Right atrium auricular region (tissue), 2 donors: ENCODE measurements around the gene GOLGA2. TPM values are rescaled to one million over a fixed set of nuclear protein-coding genes. Genes with fewer than 3 reads are reported as not detected.
A peak's percentile ranks its signal among the peaks of the same experiment; 100 is the strongest.
"Not testable (repeated sequence)": the region's sequence is repeated elsewhere in the genome, so short reads cannot be mapped to it uniquely, and the experiment has no call there.

Experiments
- DNase-seq: peaks from one replicate; pipeline ENCODE4 v3.0.0-alpha.2; 2019; ENCODE audit warnings: low spot score
- H3K27ac ChIP-seq, 2 donors: fragments of 200-600 bp; sonication (generic); 1 replicate in 1 of 2; 2 replicates in 1 of 2; pipeline ENCODE4 v1.5.1; 2016 to 2019
- H3K27me3 ChIP-seq, 2 donors: fragments of 200-600 bp; sonication (generic); one replicate each; pipeline versions ENCODE4 v1.5.1 to v1.6.0; 2017 to 2019
- H3K36me3 ChIP-seq: fragments of 200-600 bp; sonication (generic); one replicate; pipeline ENCODE4 v1.5.1; 2016
- H3K4me1 ChIP-seq, 2 donors: fragments of 200-600 bp; sonication (generic); one replicate each; pipeline versions ENCODE4 v1.5.1 to v1.6.0; 2017 to 2019
- H3K4me3 ChIP-seq, 2 donors: fragments of 200-600 bp; sonication (generic); 1 replicate in 1 of 2; 2 replicates in 1 of 2; pipeline ENCODE4 v1.5.1; 2017 to 2019; ENCODE audit warnings: mild to moderate bottlenecking in 1 of 2, moderate library complexity in 1 of 2
- H3K9me3 ChIP-seq, 2 donors: fragments of 200-600 bp; sonication (generic); one replicate each; pipeline ENCODE4 v1.5.1; 2019
- CTCF ChIP-seq, 2 donors: fragments of 200-600 bp; sonication (generic); IDR thresholded peaks; one replicate each; pipeline ENCODE4 v1.5.1; 2019; ENCODE audit warnings: antibody characterized with exemption in 2 of 2
- total RNA-seq, 2 donors: library from RNA; depleted of rRNA; stranded (reverse); fragments of >200 nt; gene quantifications; one replicate each; pipeline ENCODE4 v1.1.0, GENCODE V29; 2016

The GOLGA2 gene
- total RNA-seq, 2 donors from 2014 or later = 83.3 to 91.6 TPM

GRCh38 chr9:128242828-128243214 is 33.0 kb downstream of the GOLGA2 start:
- TF ChIP-seq CTCF (IDR thresholded peaks at IDR 0.05) = no peak
- H3K27ac ChIP-seq = peak overlapping the region; percentile 75 to 80

GRCh38 chr9:128242124-128242523 is 33.7 kb downstream of the GOLGA2 start:
- H3K27ac ChIP-seq = peak overlapping the region; percentile 75 to 80
- no peak for TF ChIP-seq CTCF (IDR thresholded peaks at IDR 0.05)
- H3K4me1 ChIP-seq = peaks cover 0 to 33% of the 10 kb centered on the region in 2 donors
- no peaks in the 10 kb centered on the region for H3K27me3 ChIP-seq
- H3K4me3 ChIP-seq = no peak overlapping the region
- H3K9me3 ChIP-seq = no peaks in the 10 kb centered on the region
- H3K36me3 ChIP-seq = no peaks in the 10 kb centered on the region
- DNase-seq = no peak

More at GRCh38 chr9:128242828-128243214, 33.0 kb downstream of the GOLGA2 start:
- H3K4me1 ChIP-seq = peaks cover 0 to 33% of the 10 kb centered on the region in 2 donors
- no peak overlapping the region for H3K4me3 ChIP-seq
- no peaks in the 10 kb centered on the region for H3K9me3 ChIP-seq
- H3K27me3 ChIP-seq = no peaks in the 10 kb centered on the region
- peak; percentile 70 for DNase-seq
- no peaks in the 10 kb centered on the region for H3K36me3 ChIP-seq

GRCh38 chr9:128233817-128234406 is 41.9 kb downstream of the GOLGA2 start:
- no peak for DNase-seq
- Histone ChIP-seq H3K27me3 (no peaks in the 10 kb centered on the region), H3K36me3 (no peaks in the 10 kb centered on the region), H3K27ac (no peak overlapping the region), H3K4me3 (no peak overlapping the region), H3K9me3 (no peaks in the 10 kb centered on the region), H3K4me1 (no peaks in the 10 kb centered on the region)
- TF ChIP-seq CTCF (IDR thresholded peaks at IDR 0.05) = no peak

- TF ChIP-seq CTCF (IDR thresholded peaks at IDR 0.05) = no peak
- no peaks in the 10 kb centered on the region for H3K9me3 ChIP-seq
- H3K4me3 ChIP-seq = no peak overlapping the region
- no peak for DNase-seq
- peak overlapping the region; percentile 46 to 48 for H3K27ac ChIP-seq
- H3K36me3 ChIP-seq = no peaks in the 10 kb centered on the region
- H3K27me3 ChIP-seq = no peaks in the 10 kb centered on the region
- no peaks in the 10 kb centered on the region for H3K4me1 ChIP-seq
Observed at GRCh38 chr9:128232528-128233428, 43.0 kb downstream of the GOLGA2 start.

- Histone ChIP-seq H3K27ac (peak overlapping the region; percentile 46 to 48), H3K9me3 (no peaks in the 10 kb centered on the region), H3K4me3 (no peak overlapping the region), H3K36me3 (no peaks in the 10 kb centered on the region), H3K4me1 (no peaks in the 10 kb centered on the region), H3K27me3 (no peaks in the 10 kb centered on the region)
- DNase-seq = peak; percentile 89
- no peak for TF ChIP-seq CTCF (IDR thresholded peaks at IDR 0.05)
Observed at GRCh38 chr9:128231638-128232527, 43.9 kb downstream of the GOLGA2 start.

- H3K27ac ChIP-seq, DNase-seq, H3K27me3 ChIP-seq, H3K4me1 ChIP-seq, H3K4me3 ChIP-seq, H3K36me3 ChIP-seq, H3K9me3 ChIP-seq: not testable (repeated sequence)
Observed at GRCh38 chr9:128230897-128231296, 44.9 kb downstream of the GOLGA2 start.
